Muscle of arm (tissue), 12 donors: ENCODE results near the gene METTL26. TPM values are rescaled to one million over a fixed set of nuclear protein-coding genes. Genes with fewer than 3 reads are reported as not detected.

Experiments
- DNase-seq: peaks from one replicate; pipeline ENCODE4 v3.0.0-alpha.2; 2013
- polyA plus RNA-seq, 12 donors: library from polyadenylated mRNA; unstranded; fragments of 120-200 nt; gene quantifications; one replicate each; pipeline ENCODE4 v1.2.1, GENCODE V29; 2013; ENCODE audit not compliant: insufficient read length in 12 of 12

Gene METTL26
- polyA plus RNA-seq, 12 donors, result 28.9 to 48.1 (median 35.5) TPM; not detected in 1

DNA sequence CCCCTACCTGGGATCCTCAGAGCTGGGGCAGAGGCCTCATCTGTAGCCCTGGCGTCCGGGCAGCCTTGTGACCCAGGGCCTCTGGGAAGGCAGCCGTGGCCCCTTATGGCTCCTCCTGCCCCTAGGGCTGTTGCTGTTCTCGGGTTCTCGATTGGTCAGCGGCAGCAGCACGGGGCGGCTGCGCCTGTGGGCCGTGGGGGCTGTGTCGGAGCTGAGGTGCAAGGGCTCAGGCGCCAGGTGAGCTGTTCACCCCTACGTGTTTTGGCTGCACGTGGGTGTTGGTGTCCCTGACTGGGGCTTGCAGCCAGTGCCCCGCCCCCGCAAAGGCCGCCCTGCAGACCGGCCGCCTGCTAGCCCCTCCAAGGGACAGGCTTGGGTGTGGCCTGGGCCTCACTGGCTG lies 26.0 kb upstream of the METTL26 start:
- no peak for DNase-seq

DNA sequence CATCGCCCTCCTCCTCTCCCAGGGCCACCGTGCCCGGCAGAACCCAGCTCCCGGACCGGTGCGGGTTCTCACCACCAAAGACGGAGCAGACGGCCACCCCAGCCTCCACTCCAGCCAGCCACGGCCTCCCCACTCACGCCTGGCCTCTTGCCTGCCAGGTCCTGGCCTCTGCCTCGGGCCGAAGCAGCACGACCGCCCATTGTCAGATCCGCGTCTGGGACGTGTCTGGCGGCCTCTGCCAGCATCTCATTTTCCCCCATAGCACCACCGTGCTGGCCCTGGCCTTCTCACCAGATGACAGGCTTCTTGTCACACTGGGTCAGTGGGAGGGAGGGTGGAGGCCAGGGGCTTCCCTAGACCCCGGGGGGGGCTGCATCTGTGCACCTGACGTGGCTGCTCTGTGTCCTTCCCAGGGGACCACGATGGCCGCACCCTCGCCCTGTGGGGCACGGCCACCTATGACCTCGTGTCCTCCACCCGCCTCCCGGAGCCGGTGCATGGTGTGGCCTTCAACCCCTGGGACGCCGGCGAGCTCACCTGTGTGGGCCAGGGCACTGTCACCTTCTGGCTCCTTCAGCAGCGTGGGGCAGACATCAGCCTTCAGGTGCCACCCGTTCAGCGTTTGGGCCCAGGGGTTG lies 25.2 kb upstream of the METTL26 start:
- DNase-seq, result no peak

DNA sequence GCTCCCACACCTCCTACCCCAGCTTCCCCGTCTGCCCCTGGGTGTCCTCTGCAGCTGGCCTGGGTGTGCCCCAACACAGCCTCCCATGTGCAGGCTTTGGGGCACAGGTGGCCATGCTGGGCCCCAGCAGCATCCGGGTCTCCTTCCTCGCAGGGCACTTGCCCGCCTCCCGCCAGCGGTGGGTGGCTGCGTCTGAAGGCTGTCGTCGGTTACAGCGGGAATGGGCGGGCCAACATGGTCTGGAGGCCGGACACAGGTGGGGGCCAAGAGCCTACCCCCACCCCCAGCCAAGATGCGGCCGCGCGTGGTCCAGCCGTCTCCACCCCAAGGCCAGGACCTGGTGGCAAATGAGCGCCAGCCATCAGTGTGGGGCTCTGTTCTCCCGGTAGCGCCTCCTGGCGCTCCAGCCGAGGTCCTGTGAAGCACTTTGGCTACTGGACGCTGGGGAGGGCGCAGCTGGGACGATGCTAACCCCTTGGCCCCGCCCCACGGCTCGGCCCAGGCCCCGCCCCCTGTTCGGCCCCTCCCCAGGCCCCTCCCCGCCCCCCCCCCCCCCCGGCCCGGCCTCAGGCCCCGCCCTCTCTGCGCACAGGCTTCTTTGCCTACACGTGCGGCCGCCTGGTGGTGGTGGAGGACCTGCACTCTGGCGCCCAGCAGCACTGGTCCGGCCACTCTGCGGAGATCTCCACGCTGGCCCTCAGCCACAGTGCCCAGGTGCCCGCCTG lies 24.5 kb upstream of the METTL26 start:
- peak; percentile 66 for DNase-seq

DNA sequence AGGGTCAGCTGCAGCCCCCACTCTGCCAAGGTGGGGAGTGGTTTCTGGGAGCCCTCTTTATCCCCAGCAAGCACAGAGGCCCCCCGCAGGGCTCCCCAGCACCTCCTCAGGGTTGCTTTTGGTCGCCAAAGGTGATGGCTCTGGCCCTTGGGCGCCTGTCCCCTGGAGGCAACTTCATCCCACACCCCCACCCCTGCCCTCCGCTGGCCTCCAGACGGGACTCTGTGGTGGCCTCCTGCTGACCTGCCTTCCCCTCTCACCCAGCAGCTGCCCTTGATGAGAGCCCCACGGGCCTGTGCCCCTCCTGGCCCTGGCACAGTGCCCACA lies 24.0 kb upstream of the METTL26 start:
- DNase-seq, result no peak

DNA sequence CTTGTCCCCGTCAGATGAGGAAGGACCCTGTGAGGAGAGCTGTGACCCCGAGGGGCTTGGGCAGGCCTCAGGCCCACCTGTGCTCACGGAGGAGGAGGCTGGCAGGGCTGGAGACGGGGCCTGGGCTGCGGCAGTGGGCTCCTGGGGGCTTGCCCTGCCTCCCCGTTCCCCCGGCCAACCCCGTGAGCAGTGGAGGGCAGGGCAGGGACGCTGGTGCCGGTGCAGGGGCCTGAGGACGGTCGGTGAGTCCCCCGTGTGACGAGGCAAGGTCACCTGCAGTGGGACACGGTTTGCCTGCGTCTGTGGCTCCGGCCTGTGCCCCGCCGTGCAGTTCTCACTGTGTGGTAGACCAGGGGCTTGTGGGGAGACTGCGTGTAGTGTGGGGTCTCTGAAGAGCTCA lies 23.5 kb upstream of the METTL26 start:
- no peak for DNase-seq

DNA sequence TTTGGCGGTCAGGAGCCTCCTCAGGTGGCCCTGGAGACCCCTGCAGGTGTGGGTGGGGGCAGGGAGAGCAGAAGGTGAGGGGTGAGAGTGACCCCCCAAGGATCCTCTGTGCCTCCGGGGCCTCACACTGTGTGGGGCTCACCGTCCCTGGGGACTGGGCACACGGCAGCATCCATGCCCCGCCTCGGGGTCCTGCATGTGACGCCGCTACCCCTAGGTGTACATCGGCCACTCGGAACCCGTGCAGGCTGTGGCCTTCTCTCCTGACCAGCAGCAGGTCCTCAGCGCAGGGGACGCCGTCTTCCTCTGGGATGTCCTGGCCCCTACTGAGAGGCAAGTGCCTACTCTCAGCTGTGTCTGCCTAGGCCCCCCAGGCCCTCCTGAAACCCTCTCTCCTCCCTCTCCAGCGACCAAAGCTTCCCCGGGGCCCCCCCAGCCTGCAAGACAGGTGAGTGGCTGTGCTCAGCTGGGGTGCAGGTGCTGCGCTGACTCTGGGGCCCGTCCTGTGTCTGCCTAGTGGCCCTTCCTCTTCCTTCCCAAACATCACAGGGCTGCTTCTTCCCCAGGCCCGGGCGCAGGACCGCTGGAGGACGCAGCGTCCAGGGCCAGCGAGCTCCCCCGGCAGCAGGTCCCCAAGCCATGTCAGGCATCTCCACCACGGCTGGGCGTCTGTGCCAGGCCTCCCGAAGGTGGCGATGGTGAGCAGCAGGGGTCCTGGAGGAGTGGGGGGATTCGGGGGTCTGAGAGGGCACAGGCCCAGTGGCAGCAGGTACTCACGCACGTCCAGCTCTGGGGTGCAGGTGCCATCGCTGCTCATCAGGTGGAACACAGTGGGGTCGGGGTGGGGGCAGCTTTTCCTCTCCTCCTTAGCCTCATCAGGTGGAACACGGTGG lies 22.8 kb upstream of the METTL26 start:
- DNase-seq, result no peak

DNA sequence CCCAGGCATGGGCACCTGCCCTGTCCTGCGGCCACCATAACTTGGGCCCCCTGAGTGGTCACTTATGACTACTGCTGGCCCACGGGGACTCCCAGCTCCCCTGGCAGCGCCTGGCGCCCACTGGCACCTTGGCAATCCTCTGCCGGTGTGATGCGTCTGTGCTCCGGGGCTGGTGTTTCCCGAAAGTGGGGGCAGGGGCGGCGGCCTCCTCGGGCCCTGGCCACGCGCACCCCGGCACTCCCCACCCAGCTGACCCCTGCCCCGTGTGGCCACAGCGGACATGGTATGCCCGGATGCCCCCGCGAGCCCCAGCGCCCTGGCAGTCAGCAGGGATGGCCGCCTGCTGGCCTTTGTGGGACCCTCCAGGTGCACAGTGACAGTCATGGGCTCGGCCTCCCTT lies 21.4 kb upstream of the METTL26 start:
- DNase-seq, result no peak

DNA sequence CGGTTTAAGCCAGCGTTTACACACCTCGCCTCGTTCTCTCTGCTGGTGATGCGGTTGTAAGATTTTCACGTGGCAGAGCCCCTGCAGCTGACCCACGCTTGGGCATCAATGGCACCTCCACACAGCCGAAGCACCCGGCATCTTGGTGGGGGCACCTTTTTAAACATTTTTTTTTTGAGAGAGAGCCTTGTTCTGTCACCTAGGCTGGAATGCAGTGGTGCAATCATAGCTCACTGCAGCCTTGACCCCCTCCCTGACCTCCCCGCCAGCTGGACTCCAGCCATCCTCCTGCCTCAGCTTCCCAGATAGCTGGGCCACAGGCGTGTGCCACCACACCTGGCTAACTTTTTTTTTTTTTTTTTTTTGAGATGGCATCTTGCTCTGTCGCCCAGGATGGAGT lies 17.9 kb upstream of the METTL26 start:
- no peak for DNase-seq

DNA sequence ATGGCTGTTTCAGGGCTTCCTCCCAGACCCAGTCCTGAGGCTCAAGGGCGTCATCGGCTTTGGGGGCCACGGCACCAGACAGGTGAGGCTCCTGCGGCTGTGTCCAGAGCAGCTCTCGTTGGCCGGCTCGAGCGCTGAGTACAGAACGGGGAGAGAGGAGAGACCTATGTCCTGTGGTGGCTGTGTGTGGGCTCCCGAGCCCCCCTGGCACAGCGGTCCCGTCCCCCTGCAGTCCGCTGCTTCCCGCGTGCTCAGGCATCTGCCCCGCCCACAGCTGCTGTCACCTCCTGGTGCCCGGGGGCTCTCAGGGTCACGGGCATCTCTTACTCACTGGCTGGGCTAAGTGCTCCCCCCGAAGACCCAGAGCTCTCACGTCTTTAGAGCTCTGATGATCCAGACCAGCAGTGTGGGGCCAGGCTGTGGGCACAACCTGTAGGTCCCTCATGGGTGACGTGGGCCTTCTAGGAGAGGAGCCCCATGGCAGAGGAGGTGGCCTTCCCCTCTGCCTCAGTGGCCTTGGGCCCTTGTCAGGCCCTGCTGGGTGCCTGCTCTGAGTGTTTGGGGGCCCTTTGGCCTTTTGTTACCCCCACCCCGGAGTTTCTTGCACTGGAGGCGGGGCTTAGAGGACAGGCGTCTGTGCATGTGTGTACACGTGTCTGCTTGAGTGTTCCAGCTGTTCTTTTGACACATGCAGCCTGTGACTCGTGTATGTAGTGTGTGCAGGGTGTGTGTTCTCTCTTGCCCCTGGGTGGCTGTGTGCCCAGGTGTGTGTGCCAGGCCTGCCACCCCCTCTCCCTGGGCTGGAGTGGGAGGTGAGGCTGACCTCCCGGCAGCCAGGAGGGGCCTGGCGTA lies 16.6 kb upstream of the METTL26 start:
- no peak for DNase-seq

DNA sequence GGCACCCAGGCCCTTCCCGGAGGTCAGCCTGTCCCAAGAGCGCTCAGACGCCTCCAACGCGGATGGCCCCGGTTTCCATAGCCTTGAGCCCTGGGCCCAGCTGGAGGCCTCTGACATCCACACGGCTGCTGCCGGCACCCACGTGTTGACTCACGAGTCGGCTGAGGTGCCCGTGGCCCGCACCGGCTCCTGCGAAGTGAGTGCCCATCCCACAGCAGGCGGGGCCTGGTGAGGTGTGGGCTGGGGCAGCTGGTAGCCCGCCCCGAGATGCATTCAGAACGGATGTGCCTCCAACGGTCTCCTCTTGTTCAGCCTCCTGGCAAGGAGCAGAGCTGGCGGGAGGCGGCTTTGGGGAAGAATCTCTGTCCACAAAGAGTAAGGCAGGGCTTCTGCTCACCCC lies 15.7 kb upstream of the METTL26 start:
- no peak for DNase-seq

DNA sequence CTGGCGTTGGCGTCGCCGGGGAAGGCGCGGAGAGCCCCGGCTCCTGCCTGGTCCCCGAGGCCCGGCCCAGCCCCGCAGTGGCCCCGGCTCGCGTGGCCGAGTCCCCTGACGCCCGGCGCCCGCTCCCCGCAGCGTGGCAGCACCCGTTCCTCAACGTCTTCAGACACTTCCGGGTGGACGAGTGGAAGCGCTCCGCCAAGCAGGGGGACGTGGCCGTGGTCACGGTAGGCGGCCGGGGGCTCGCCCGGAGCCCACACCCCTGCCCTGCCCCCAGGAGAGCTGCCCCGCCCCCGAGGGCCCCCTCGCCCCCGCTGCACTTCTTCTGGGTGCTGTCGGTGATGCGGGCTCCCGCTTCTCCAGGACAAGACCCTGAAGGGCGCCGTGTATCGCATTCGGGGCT lies 13.5 kb upstream of the METTL26 start:
- DNase-seq, result no peak

DNA sequence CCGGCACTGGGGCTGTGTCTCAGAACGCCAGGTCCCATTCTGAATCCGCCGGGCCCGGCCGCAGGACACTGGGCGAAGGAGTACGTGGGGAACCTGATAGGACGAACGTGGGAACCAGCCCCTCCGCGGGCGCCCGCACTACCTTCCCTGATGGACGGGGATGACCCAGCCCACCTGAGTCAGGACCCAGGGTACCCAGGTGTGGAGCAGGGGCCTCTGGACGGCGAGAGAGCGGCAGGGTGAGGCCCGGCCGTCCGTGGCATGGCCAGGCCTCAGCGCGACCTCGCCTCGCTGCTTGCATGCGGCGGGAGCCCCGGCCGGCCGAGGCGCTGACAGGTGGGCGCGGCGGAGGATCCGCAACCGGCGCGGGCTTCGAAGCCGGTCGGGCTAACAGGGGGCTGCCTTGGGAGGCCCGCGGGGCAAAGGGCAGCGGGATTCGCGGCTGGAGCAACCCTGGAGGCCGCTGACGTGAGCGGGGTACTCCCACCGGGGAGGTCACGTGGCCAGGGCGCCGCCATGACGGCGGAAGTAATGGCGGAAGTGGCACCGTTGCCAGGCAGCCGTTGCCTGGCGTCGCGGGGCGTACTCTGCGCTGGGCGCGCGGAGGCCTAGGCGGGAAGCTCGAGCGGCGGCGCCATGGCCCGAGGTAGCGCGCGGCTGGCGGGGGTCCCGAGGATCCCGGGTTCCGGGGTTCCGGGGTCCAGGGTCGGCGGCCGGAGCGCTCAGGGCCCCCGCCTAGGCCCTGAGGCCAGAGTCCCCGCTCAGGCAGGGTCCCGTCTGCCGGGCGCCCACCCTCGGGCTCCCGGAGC lies 12.9 kb upstream of the METTL26 start, which contains the start of gene WDR90:
Gene WDR90 (plus strand): TSS at position 585 of the 809 bp plus-strand sequence. CDS start 52 bp downstream, at position 637.
- DNase-seq, result peak; percentile 91

DNA sequence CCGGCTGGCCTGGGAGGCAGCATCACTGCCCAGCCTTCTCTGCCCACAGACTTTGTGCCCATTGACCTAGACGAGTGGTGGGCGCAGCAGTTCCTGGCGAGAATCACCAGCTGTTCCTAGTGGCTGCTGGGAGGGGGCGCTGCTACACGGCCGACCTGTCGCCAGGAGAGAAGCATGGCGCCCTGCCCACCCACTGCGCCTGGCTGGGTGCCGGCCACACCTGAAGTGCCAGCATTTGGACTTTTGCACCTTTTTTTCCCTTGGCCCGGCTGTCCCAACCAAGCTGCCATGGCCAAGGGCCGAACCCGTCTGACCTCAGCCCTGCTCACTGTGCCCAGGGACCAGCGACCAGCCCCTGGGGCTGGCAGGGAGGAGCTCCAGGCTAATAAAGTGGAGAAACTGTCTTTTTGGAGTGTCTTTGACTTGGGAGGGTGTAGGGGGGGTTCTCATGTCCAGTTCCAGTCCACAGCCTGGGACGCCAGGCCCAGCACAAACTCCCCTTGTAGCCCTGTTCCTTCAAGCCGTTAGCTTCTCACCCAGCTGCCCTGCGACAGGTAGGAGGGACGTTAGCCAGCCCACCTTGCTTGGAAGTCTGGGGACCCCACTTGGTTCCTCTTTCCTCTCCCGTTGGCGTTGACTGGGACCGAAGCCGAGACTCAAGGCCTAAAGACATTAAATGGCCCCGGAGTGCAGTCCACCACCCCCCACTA lies 12.1 kb upstream of the METTL26 start:
- no peak for DNase-seq

DNA sequence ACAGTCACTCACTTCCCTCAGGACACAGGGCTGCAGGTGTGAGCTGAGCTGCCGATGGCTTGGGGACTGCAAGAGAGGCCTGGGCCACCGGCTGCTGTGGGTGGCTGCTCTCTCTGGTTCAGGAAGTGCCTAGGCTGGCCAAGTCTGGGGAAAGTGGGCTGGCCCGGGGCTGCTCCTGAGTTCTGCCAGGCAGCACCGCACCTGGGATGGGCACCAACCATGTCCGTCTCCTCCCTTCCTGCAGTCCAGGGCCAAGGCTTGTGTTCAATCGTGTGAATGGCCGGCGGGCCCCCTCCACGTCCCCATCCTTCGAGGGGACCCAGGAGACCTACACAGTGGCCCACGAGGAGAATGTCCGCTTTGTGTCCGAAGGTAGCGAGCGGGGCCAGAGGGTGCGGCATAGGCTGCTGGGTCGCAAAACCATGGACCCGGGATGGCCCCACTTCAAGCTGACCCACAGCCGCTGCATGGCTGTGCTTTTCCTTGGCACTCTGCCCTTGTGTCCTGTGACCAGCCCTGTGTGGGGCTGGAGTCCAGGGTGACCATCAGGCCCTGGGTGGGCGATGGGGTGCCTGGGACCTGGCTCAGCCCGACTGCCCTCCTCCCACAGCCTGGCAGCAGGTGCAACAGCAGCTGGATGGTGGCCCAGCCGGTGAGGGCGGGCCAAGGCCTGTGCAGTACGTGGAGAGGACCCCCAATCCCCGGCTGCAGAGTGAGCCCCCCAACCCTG lies 11.2 kb upstream of the METTL26 start:
- DNase-seq, result no peak

DNA sequence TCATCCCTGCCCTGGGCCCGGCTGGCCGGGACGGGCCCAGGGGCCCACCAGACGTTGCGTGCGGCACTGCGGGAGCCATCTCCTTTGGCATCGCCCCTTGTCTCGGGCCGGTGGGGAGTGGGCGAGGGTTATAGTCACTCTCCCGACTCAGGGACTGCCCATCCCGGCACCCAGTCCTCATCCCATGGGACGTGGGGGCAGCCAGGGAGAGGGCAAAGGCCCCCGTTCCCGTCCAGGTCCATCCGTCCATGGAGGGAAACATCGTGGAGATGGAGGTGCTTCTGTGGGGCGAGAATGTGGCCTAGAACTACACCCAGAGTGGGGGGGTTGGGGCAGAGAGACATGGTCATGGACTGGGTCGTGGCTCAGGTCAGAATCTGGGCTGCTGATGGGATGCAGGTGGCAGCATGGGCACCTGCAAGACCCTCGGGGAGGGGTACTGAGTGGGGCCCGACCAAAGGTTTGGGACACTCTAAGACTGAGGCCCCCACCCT lies 10.6 kb upstream of the METTL26 start:
- DNase-seq, result no peak

DNA sequence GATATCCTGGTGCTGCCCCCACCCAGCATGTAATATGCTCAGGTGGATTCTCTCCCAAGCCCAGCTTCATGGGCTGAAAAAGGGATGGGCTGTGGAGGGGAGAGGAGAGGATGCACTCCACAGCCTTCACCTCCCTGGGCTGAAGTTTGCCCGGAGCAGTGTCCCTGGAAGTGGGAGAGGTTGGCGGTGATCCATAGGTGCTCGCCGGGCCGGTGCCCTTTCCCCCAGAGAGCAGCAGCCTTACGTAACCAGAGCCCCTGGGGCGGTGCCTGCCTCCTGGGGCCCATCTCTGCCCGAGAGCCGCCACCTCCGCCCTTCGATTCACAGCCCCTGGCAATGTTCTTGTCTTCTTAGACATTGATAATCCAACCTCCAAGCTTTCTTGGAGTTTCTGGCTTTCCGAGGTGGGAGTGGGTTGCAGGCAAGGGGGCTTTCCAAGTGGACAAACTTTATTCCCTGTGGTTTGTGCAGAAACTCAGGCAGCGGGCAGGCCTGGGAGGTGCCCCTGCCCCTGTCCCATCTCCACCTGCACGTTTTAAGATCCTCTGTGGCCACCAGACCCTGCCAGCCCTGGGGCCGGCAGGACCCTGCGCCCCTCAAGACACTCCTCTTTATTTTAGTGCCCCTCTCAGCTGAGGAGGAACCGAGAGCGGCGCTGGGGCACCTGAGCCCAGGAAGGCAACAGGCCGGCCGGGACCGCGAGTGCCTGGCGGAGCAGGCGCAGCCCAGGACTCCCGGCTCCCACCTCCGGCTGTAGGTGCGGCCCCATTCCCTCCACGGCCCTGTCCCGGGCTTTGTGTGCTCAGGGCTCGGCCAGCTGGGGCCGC lies 10.0 kb upstream of the METTL26 start:
- DNase-seq, result no peak

DNA sequence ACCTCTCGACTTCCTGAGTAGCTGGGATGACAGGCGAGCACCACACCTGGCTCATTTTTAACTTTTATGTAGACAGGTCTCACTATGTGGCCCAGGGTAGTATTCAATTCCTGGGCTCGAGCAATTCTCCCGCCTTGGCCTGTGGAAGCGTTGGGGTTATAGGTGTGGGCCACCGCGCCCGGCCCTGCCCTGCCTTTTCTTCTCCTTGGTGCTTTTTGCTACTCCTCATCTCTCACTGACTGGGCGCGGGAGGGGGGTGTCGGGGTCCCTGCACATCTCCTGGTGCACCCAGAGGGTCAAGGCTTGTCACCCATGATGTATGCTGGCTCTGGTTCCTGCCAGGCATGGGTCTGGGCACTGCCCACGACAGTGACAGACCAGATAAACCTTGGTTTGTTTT lies 8.5 kb upstream of the METTL26 start:
- no peak for DNase-seq

DNA sequence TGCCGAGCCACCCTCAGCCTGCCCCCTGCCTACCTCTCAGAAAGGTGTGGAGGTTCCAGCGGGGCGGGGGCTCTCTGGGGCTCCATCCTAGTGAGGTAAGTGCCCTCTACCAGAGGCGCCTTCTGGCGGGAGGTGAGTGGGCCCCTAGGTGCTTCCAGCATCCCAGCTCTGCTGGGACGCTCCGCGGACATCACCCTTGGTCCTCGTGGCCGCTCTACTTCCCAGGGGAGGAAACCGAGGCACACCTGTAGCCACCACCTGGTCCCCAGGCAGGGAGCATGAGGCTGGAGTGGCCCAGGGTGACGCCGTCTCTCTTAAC lies 6.9 kb upstream of the METTL26 start:
- DNase-seq, result no peak
